GM12878 (cell line): ENCODE results near the gene GRPEL2. TPM values are rescaled to one million over a fixed set of nuclear protein-coding genes. Genes with fewer than 3 reads are reported as not detected.

Source experiments
- ATAC-seq: fragments of 200-7000 bp; cut with Tn5 transposase; 3 replicates; pipeline ENCODE4 v1.9.1; 2020; ENCODE audit warnings: mild to moderate bottlenecking, moderate library complexity
- BruUV-seq: library from RNA; stranded (reverse); fragments of 400-500 nt; replicated peaks from 2 replicates; lab custom pipeline; 2021; lab: Mats Ljungman, UMichigan
- CTCF ChIA-PET: fragments of 300-600 bp; sonication (Branson Sonifier 250); formaldehyde crosslinking; extraction: SDS; loops from one replicate; lab custom pipeline; 2021; ENCODE audit warnings: inconsistent platforms; lab: Yijun Ruan, JAX
- POLR2A ChIA-PET: fragments of 350-600 bp; formaldehyde crosslinking; extraction: SDS; loops from one replicate; lab custom pipeline; 2021; ENCODE audit warnings: inconsistent platforms; lab: Charles Lee
- RAD21 ChIA-PET: fragments of 300-600 bp; sonication (Branson Sonifier 250); formaldehyde crosslinking; loops from one replicate; lab custom pipeline; 2023; ENCODE audit warnings: antibody characterized with exemption; ENCODE audit not compliant: unreplicated experiment; lab: Charles Lee
- SMC1A ChIA-PET: fragments of 300-600 bp; sonication (Branson Sonifier 250); formaldehyde crosslinking; loops from one replicate; lab custom pipeline; 2023; ENCODE audit not compliant: unreplicated experiment, uncharacterized antibody; lab: Charles Lee
- DNase-seq: peaks from one replicate; pipeline ENCODE4 v3.0.0-alpha.2; 2011; ENCODE audit warnings: low read depth, low spot score
- FAIRE-seq: peaks from 3 replicates; lab custom pipeline; 2011; peaks lifted over from hg19 to GRCh38; lab: Jason Lieb, UNC
- H2AFZ ChIP-seq: 2 replicates; pipeline ENCODE4 v1.6.0; 2011; ENCODE audit warnings: low read depth, low read length, control low read depth; ENCODE audit not compliant: control insufficient read depth
- H3K27ac ChIP-seq: 2 replicates; pipeline ENCODE4 v1.5.1; 2011; ENCODE audit warnings: control low read depth; ENCODE audit not compliant: control insufficient read depth, insufficient read depth
- H3K27me3 ChIP-seq, 2 experiments: replicated peaks in 1 of 2; 2 replicates each; pipeline versions ENCODE4 v1.6.0 to v1.6.1; 2011; ENCODE audit warnings: low read length in 1 of 2; ENCODE audit not compliant: control insufficient read depth in 2 of 2, insufficient read depth in 2 of 2
- H3K36me3 ChIP-seq, 2 experiments: 2 replicates each; pipeline ENCODE4 v1.5.1; 2011; ENCODE audit warnings: low read length in 1 of 2; ENCODE audit not compliant: control insufficient read depth in 2 of 2, insufficient read depth in 2 of 2
- H3K4me1 ChIP-seq: 2 replicates; pipeline ENCODE4 v1.6.1; 2011; ENCODE audit warnings: mild to moderate bottlenecking, low read length, moderate library complexity, mixed read lengths; ENCODE audit not compliant: control insufficient read depth, insufficient read depth
- H3K4me2 ChIP-seq: 2 replicates; pipeline ENCODE4 v1.6.0; 2011; ENCODE audit warnings: control low read depth; ENCODE audit not compliant: control insufficient read depth, insufficient read depth
- H3K4me3 ChIP-seq: fragments of 200-600 bp; sonication (generic); 2 replicates; pipeline ENCODE4 v1.5.1; 2016
- H3K79me2 ChIP-seq: 2 replicates; pipeline ENCODE4 v1.6.0; 2011; ENCODE audit warnings: low read length; ENCODE audit not compliant: control insufficient read depth, insufficient read depth
- H3K9ac ChIP-seq: 2 replicates; pipeline ENCODE4 v1.8.0; 2011; ENCODE audit warnings: low read length, control low read depth, mixed read lengths; ENCODE audit not compliant: control insufficient read depth, insufficient read depth
- H3K9me3 ChIP-seq: replicated peaks from 3 replicates; pipeline ENCODE4 v1.5.1; 2011; ENCODE audit warnings: mild to moderate bottlenecking, low read length; ENCODE audit not compliant: control insufficient read depth, insufficient read depth
- H4K20me1 ChIP-seq: 2 replicates; pipeline ENCODE4 v1.6.0; 2011; ENCODE audit not compliant: control insufficient read depth, insufficient read depth
- ATF2 ChIP-seq: IDR thresholded peaks from 2 replicates; pipeline ENCODE4 v1.6.1; 2012; ENCODE audit warnings: low read length, inconsistent platforms
- BCLAF1 ChIP-seq: fragments of 450-650 bp; IDR thresholded peaks from 2 replicates; pipeline ENCODE4 v1.6.1; 2017; ENCODE audit warnings: antibody characterized with exemption, mild to moderate bottlenecking, moderate library complexity
- JUNB ChIP-seq: IDR thresholded peaks from 2 replicates; pipeline ENCODE4 v1.6.1; 2016; ENCODE audit warnings: antibody characterized with exemption, mild to moderate bottlenecking
- WGBS: methylation state at CpG from one replicate; pipeline ENCODE4 v1.1.6; 2016; ENCODE audit warnings: low lambda C conversion rate; ENCODE audit not compliant: insufficient replicate concordance, insufficient coverage; ENCODE audit errors: missing lambda C conversion rate; 5-methylcytosine and 5-hydroxymethylcytosine counted together
- in situ Hi-C: fragments of 300-500 bp; cut with MboI; formaldehyde crosslinking; loops from 9 replicates; pipeline ENCODE4 v1.14.3; 2018; ENCODE audit warnings: mixed read lengths
- intact Hi-C: fragments of 100-400 bp; cut with micrococcal nuclease; formaldehyde crosslinking; loops from one replicate; pipeline ENCODE4 v1.14.2; 2022; ENCODE audit not compliant: unreplicated experiment
- polyA plus RNA-seq, 11 experiments: library from polyadenylated mRNA; depleted of rRNA in 4 of 11; unstranded in 6 of 11; stranded (reverse) in 5 of 11; fragments of >200 nt; fragmentation: Nextera tagmentation in 4 of 11; fragmentation: Illumina TruSeq in 1 of 11; extraction: Ambion mirVana in 4 of 11; extraction: Trizol in 1 of 11; gene quantifications; 1 replicate in 1 of 11; 2 replicates in 10 of 11; pipeline versions ENCODE4 v1.2.1 to v1.2.3, GENCODE V29; 2011 to 2016; ENCODE audit warnings: inconsistent platforms in 2 of 11, missing spikeins in 2 of 11, low read depth in 1 of 11
- total RNA-seq, 4 experiments: library from RNA; depleted of rRNA in 3 of 4; stranded (reverse); fragments of >200 nt in 3 of 4; fragmentation: Illumina TruSeq in 1 of 4; extraction: Trizol in 1 of 4; gene quantifications; 2 replicates each; pipeline versions ENCODE4 v1.2.1 to v1.2.3, GENCODE V29; 2013 to 2021

GRPEL2 gene
- total and polyA plus RNA-seq, 10 of the 15 experiments (the other 5 are each of a cell fraction or from before 2014, with no cell fraction given), result 4.4 to 20.2 (median 14.1) TPM

- SMC1A ChIA-PET, result no interaction called here
- Histone ChIP-seq H3K27me3 (peaks cover 2% of the 10 kb centered on the region in 2 experiments; a peak in 2 of 4 replicates), H3K9me3 (no peaks in the 10 kb centered on the region), H3K36me3 (no peaks in the 10 kb centered on the region)
- no peak for ATAC-seq
- POLR2A ChIA-PET, result no interaction called here
- no TSS peak for BruUV-seq
- no peak for TF ChIP-seq ATF2
- TF ChIP-seq JUNB, result no peak
- no peak for TF ChIP-seq BCLAF1
- TF ChIP-seq, all 136 proteins: peak for 0
- no peaks in the 10 kb centered on the region for H3K4me1 ChIP-seq
- H3K9ac ChIP-seq, result no peak overlapping the region
- FAIRE-seq, result no peak
- H4K20me1 ChIP-seq, result no peaks in the 10 kb centered on the region
- DNase-seq, result no peak
- 34% methylated on average over 7 of the region's 7 CpGs for WGBS
- in situ Hi-C loops (no loop called here), intact Hi-C loops (no loop called here)
- H3K4me2 ChIP-seq, result no peak overlapping the region
- H3K27ac ChIP-seq, result no peak overlapping the region
- ChIA-PET CTCF (interaction anchor here (0.8 to 12.8 kb wide), 4 partner anchors 9 to 45 kb away, joined by 4 to 137 read pairs (median 6); no protein-coding TSS in a partner anchor), RAD21 (no interaction called here)
- no peak overlapping the region for H2AFZ ChIP-seq
- no peak overlapping the region for H3K4me3 ChIP-seq
- no peaks in the 10 kb centered on the region for H3K79me2 ChIP-seq
Observed at GRCh38 chr5:149388498-149389190, 43.3 kb downstream of the GRPEL2 start.
